K562 (cell line): ENCODE measurements around the gene HOXC11. TPM values are rescaled to one million over a fixed set of nuclear protein-coding genes. Genes with fewer than 3 reads are reported as not detected.

Source experiments
- ATAC-seq: fragments of 200-7000 bp; cut with Tn5 transposase; 3 replicates; pipeline ENCODE4 v1.9.1; 2020; ENCODE audit warnings: moderate library complexity
- BruUV-seq: library from RNA; stranded (reverse); fragments of 400-500 nt; replicated peaks from 2 replicates; lab custom pipeline; 2021; lab: Mats Ljungman, UMichigan
- CTCF ChIA-PET: fragments of 300-600 bp; formaldehyde crosslinking; extraction: SDS; loops from one replicate; lab custom pipeline; 2021; ENCODE audit warnings: low intra/inter-chr PET ratio; lab: Yijun Ruan, JAX
- POLR2A ChIA-PET: fragments of 300-600, 350-650 bp; sonication (Branson Sonifier 250); formaldehyde crosslinking; extraction: SDS; loops from one replicate; lab custom pipeline; 2021; ENCODE audit warnings: antibody characterized with exemption, inconsistent platforms; lab: Yijun Ruan, JAX
- DNase-seq, 4 experiments: peaks; one replicate each; pipeline versions ENCODE4 v3.0.0 to v3.0.0-alpha.2; 2011 to 2018; ENCODE audit warnings: low spot score in 3 of 4, mixed read lengths in 3 of 4; ENCODE audit errors: extremely low read depth in 1 of 4
- FAIRE-seq: peaks from 2 replicates; lab custom pipeline; 2011; peaks lifted over from hg19 to GRCh38; lab: Jason Lieb, UNC
- H2AFZ ChIP-seq: 2 replicates; pipeline ENCODE4 v1.6.0; 2011; ENCODE audit warnings: low read depth, low read length, control low read depth, inconsistent platforms
- H3K27ac ChIP-seq: fragments of 200-600 bp; 3 replicates; pipeline ENCODE4 v1.8.0; 2011; ENCODE audit warnings: low read depth, mild to moderate bottlenecking, control low read depth, inconsistent platforms, low read length, moderate library complexity, mixed read lengths; ENCODE audit errors: extremely low read depth
- H3K27me3 ChIP-seq, 2 experiments: fragments of 300-600 bp in 1 of 2; 2 replicates in 1 of 2; 3 replicates in 1 of 2; pipeline versions ENCODE4 v1.6.0 to v1.8.0; 2011; ENCODE audit warnings: inconsistent platforms in 2 of 2, low read length in 2 of 2, mild to moderate bottlenecking in 1 of 2, mixed read lengths in 1 of 2, moderate library complexity in 1 of 2; ENCODE audit not compliant: control insufficient read depth in 2 of 2, insufficient read depth in 2 of 2
- H3K36me3 ChIP-seq: fragments of 300-600 bp; 3 replicates; pipeline ENCODE4 v1.8.0; 2011; ENCODE audit warnings: mild to moderate bottlenecking, low read length, inconsistent platforms; ENCODE audit not compliant: control insufficient read depth, insufficient read depth
- H3K4me1 ChIP-seq, 2 experiments: fragments of 200-600 bp in 1 of 2; replicated peaks in 1 of 2; 2 replicates in 1 of 2; 3 replicates in 1 of 2; pipeline versions ENCODE4 v1.5.1 to v1.8.0; 2011; ENCODE audit warnings: inconsistent platforms in 2 of 2, low read length in 2 of 2, mild to moderate bottlenecking in 1 of 2, mixed read lengths in 1 of 2, moderate library complexity in 1 of 2; ENCODE audit not compliant: control insufficient read depth in 2 of 2, insufficient read depth in 2 of 2
- H3K4me2 ChIP-seq: 2 replicates; pipeline ENCODE4 v1.6.1; 2011; ENCODE audit warnings: low read length, control low read depth, inconsistent platforms, mixed read lengths; ENCODE audit not compliant: insufficient read depth
- H3K4me3 ChIP-seq: fragments of 200-600 bp; sonication (generic), shearing (Covaris generic); 2 replicates; pipeline ENCODE4 v1.5.1; 2016; ENCODE audit warnings: control low read depth, inconsistent platforms
- H3K79me2 ChIP-seq: fragments of 200-600 bp; 3 replicates; pipeline ENCODE4 v1.8.0; 2011; ENCODE audit warnings: low read length, inconsistent platforms; ENCODE audit not compliant: control insufficient read depth, insufficient read depth
- H3K9ac ChIP-seq, 2 experiments: 2 replicates each; pipeline versions ENCODE4 v1.6.0 to v1.6.1; 2011; ENCODE audit warnings: low read depth in 2 of 2, low read length in 2 of 2, control low read depth in 1 of 2, inconsistent platforms in 1 of 2, mild to moderate bottlenecking in 1 of 2, mixed read lengths in 1 of 2; ENCODE audit not compliant: insufficient read depth in 1 of 2
- H3K9me1 ChIP-seq: one replicate; pipeline ENCODE4 v1.6.0; 2011; ENCODE audit warnings: inconsistent platforms, mild to moderate bottlenecking, low read length, moderate library complexity; ENCODE audit not compliant: control insufficient read depth, insufficient read depth
- H3K9me3 ChIP-seq: replicated peaks from 2 replicates; pipeline ENCODE4 v1.5.1; 2011; ENCODE audit warnings: low read depth, low read length, inconsistent platforms; ENCODE audit not compliant: control insufficient read depth, insufficient read depth
- H4K20me1 ChIP-seq: replicated peaks from 2 replicates; pipeline ENCODE4 v1.6.1; 2011; ENCODE audit warnings: low read length, inconsistent platforms, mixed read lengths; ENCODE audit not compliant: control insufficient read depth, insufficient read depth
- BMI1 ChIP-seq: fragments of 150-350 bp; IDR thresholded peaks from 2 replicates; pipeline ENCODE4 v1.6.1; 2014; ENCODE audit warnings: low read length
- E2F1 ChIP-seq: sonication (generic); formaldehyde crosslinking; IDR thresholded peaks from 2 replicates; pipeline ENCODE4 v1.8.1; 2023; ENCODE audit warnings: mild to moderate bottlenecking, missing genetic modification reagents, moderate library complexity
- ETV5 ChIP-seq: sonication (generic); formaldehyde crosslinking; IDR thresholded peaks from 2 replicates; pipeline ENCODE4 v1.4.0; 2020; ENCODE audit warnings: low read depth, mild to moderate bottlenecking, missing genetic modification reagents
- FOXJ3 ChIP-seq: sonication (generic); formaldehyde crosslinking; IDR thresholded peaks from 2 replicates; pipeline ENCODE4 v1.4.0; 2020; ENCODE audit warnings: mild to moderate bottlenecking, missing genetic modification reagents
- ID3 ChIP-seq, 2 experiments: fragments of 250-450 bp in 1 of 2; fragments of 450-650 bp in 1 of 2; sonication (Bioruptor Pico) in 1 of 2; IDR thresholded peaks; 2 replicates each; pipeline versions ENCODE4 v1.6.1 to v1.8.0; 2016 to 2021; ENCODE audit warnings: mild to moderate bottlenecking in 2 of 2, moderate library complexity in 2 of 2, missing compliant biosample characterization in 1 of 2, missing genetic modification characterization in 1 of 2
- ILF3 ChIP-seq: fragments of 450-650 bp; IDR thresholded peaks from 2 replicates; pipeline ENCODE4 v1.6.1; 2018; ENCODE audit warnings: antibody characterized with exemption, mild to moderate bottlenecking, moderate library complexity, borderline replicate concordance
- MTA3 ChIP-seq: fragments of 450-650 bp; formaldehyde crosslinking; IDR thresholded peaks from 2 replicates; pipeline ENCODE4 v1.6.1; 2017; ENCODE audit warnings: mild to moderate bottlenecking, borderline replicate concordance
- PRDM10 ChIP-seq: fragments of 450-650 bp; IDR thresholded peaks from 2 replicates; pipeline ENCODE4 v1.6.1; 2018; ENCODE audit not compliant: partially characterized antibody
- RUNX1 ChIP-seq: sonication (generic); IDR thresholded peaks from 2 replicates; pipeline ENCODE4 v1.6.1; 2016; ENCODE audit warnings: antibody characterized with exemption, low read depth
- TEAD2 ChIP-seq: fragments of 450-650 bp; IDR thresholded peaks from 2 replicates; pipeline ENCODE4 v1.6.1; 2016; ENCODE audit warnings: missing genetic modification characterization, control low read depth, missing compliant biosample characterization
- TRIM25 ChIP-seq: fragments of 450-650 bp; IDR thresholded peaks from 2 replicates; pipeline ENCODE4 v1.7.0; 2016; ENCODE audit warnings: borderline replicate concordance
- WGBS: fragments of 100-300 bp; shearing (Covaris generic); methylation state at CpG from one replicate; pipeline ENCODE4 v1.1.6; 2016; ENCODE audit warnings: low coverage, mixed read lengths; ENCODE audit not compliant: insufficient coverage; ENCODE audit errors: missing lambda C conversion rate; 5-methylcytosine and 5-hydroxymethylcytosine counted together
- in situ Hi-C: fragments of 300-500 bp; cut with MboI; formaldehyde crosslinking; loops from 4 replicates; pipeline ENCODE4 v1.15.0; 2018; ENCODE audit warnings: inconsistent platforms, mixed read lengths
- intact Hi-C: fragments of 100-400 bp; cut with micrococcal nuclease; formaldehyde crosslinking; loops from 2 replicates; pipeline ENCODE4 v1.14.2; 2022
- polyA plus RNA-seq, 8 experiments: library from polyadenylated mRNA; depleted of rRNA in 4 of 8; stranded (reverse) in 5 of 8; unstranded in 3 of 8; fragments of >200 nt; fragmentation: Nextera tagmentation in 2 of 8; fragmentation: Illumina TruSeq in 1 of 8; extraction: Ambion mirVana in 2 of 8; extraction: Trizol in 1 of 8; gene quantifications; 2 replicates each; pipeline versions ENCODE4 v1.2.1 to v1.2.3, GENCODE V29; 2011 to 2014; ENCODE audit warnings: inconsistent platforms in 1 of 8, missing spikeins in 1 of 8
- total RNA-seq, 7 experiments: library from RNA; depleted of rRNA in 6 of 7; stranded (reverse); fragments of >200 nt in 6 of 7; fragmentation: Illumina TruSeq in 2 of 7; extraction: Trizol in 2 of 7; gene quantifications; 2 replicates each; pipeline versions ENCODE4 v1.2.1 to v1.2.3, GENCODE V29; 2011 to 2021; ENCODE audit warnings: low replicate concordance in 1 of 7

Gene HOXC11
- total and polyA plus RNA-seq, 9 of the 15 experiments (the other 6 are each of a cell fraction or from before 2014, with no cell fraction given), result not detected

- no peak for TF ChIP-seq PRDM10
- TF ChIP-seq, all 486 proteins: peak for 2
Measured at GRCh38 chr12:54015018-54015931, 42.3 kb downstream of the HOXC11 start (continued).

GRCh38 chr12:54016051-54016450, 43.1 kb downstream of the HOXC11 start:
- Histone ChIP-seq H3K9ac (no peak overlapping the region), H3K9me1 (no peaks in the 10 kb centered on the region), H3K4me1 (peaks cover 12 to 36% of the 10 kb centered on the region in 2 experiments), H3K27ac (no peak overlapping the region), H3K36me3 (no peaks in the 10 kb centered on the region), H3K9me3 (no peaks in the 10 kb centered on the region), H2AFZ (no peak overlapping the region), H3K4me3 (no peak overlapping the region), H3K27me3 (no peaks in the 10 kb centered on the region), H4K20me1 (no peaks in the 10 kb centered on the region), H3K4me2 (no peak overlapping the region), H3K79me2 (peaks cover 3% of the 10 kb centered on the region; the same call in 2 of the 3 replicates)
- DNase-seq (no peak), FAIRE-seq (no peak), ATAC-seq (no peak)
- WGBS, result 83% methylated on average over 3 of the region's 3 CpGs
- ChIA-PET CTCF (no interaction called here), POLR2A (interaction anchor here (0.5 to 2.1 kb wide), 4 partner anchors 9 to 28 kb away, joined by 3 to 10 read pairs (median 4); no protein-coding TSS in a partner anchor)
- BruUV-seq, result no TSS peak
- in situ Hi-C loops (no loop called here), intact Hi-C loops (loop anchor here (10.0 kb wide), 1 partner anchor 279 kb away; no protein-coding TSS in a partner anchor)
- TF ChIP-seq TRIM25, result no peak
- TF ChIP-seq ID3 (CRISPR knock-in tag; IDR thresholded peaks at IDR 0.05), result no peak
- TF ChIP-seq ID3 (tag; IDR thresholded peaks at IDR 0.05), result no peak
- no peak for TF ChIP-seq RUNX1
- TF ChIP-seq TEAD2 (tag), result no peak
- no peak for TF ChIP-seq ETV5 (CRISPR knock-in tag)
- TF ChIP-seq ILF3, result no peak
- TF ChIP-seq FOXJ3 (CRISPR knock-in tag), result no peak
- no peak for TF ChIP-seq E2F1 (CRISPR knock-in tag)
- TF ChIP-seq BMI1, result no peak
- no peak for TF ChIP-seq MTA3
